Nephron progenitor cell (in vitro differentiated cells): ENCODE results near the gene TPRX1.
"Not testable (repeated sequence)": the region's sequence is repeated elsewhere in the genome, so short reads cannot be mapped to it uniquely, and the experiment has no call there.

Source experiments
- DNase-seq: peaks from one replicate; pipeline ENCODE4 v3.0.0; 2021
- H3K27ac Mint-ChIP-seq: 2 replicates; pipeline ENCODE4 v1.8.0; 2021; ENCODE audit warnings: mild to moderate bottlenecking, moderate library complexity, mixed read lengths
- H3K27me3 Mint-ChIP-seq: 2 replicates; pipeline ENCODE4 v1.8.0; 2021; ENCODE audit warnings: mild to moderate bottlenecking, low read depth, mixed read lengths; ENCODE audit not compliant: poor library complexity
- H3K36me3 Mint-ChIP-seq: 2 replicates; pipeline ENCODE4 v1.8.0; 2021; ENCODE audit warnings: low read depth, mixed read lengths
- H3K4me1 Mint-ChIP-seq: 2 replicates; pipeline ENCODE4 v1.8.0; 2021; ENCODE audit warnings: mixed read lengths
- H3K4me3 Mint-ChIP-seq: 2 replicates; pipeline ENCODE4 v1.8.0; 2021; ENCODE audit warnings: mild to moderate bottlenecking, moderate library complexity, mixed read lengths
- H3K9me3 Mint-ChIP-seq: 2 replicates; pipeline ENCODE4 v1.8.0; 2021; ENCODE audit warnings: mild to moderate bottlenecking, moderate library complexity, mixed read lengths
- CTCF ChIP-seq: fragments of 200-600 bp; sonication (generic); IDR thresholded peaks from 2 replicates; pipeline ENCODE4 v1.5.0; 2021; ENCODE audit warnings: antibody characterized with exemption

Gene TPRX1

GRCh38 chr19:47805313-47805712 is 962 bp upstream of the TPRX1 start:
- H3K27ac Mint-ChIP-seq = no peak overlapping the region
- TF ChIP-seq CTCF = no peak
- H3K27me3 Mint-ChIP-seq = peaks cover 14% of the 10 kb centered on the region
- H3K4me3 Mint-ChIP-seq = no peak overlapping the region
- peaks cover 4% of the 10 kb centered on the region for H3K36me3 Mint-ChIP-seq
- H3K9me3 Mint-ChIP-seq = peaks cover 10% of the 10 kb centered on the region
- no peaks in the 10 kb centered on the region for H3K4me1 Mint-ChIP-seq
- DNase-seq = no peak

- H3K4me3 Mint-ChIP-seq, H3K4me1 Mint-ChIP-seq, H3K36me3 Mint-ChIP-seq, H3K27ac Mint-ChIP-seq, DNase-seq: not testable (repeated sequence)
- Mint-ChIP-seq H3K27me3 (peaks cover 14% of the 10 kb centered on the region), H3K9me3 (peaks cover 16% of the 10 kb centered on the region)
These were observed 680 bp downstream of the TPRX1 start for GRCh38 chr19:47803671-47804070.

GRCh38 chr19:47803148-47803547 is 1.2 kb downstream of the TPRX1 start:
- peaks cover 16% of the 10 kb centered on the region for H3K9me3 Mint-ChIP-seq
- H3K27me3 Mint-ChIP-seq = peaks cover 15% of the 10 kb centered on the region
- H3K4me1 Mint-ChIP-seq, DNase-seq, H3K27ac Mint-ChIP-seq, H3K36me3 Mint-ChIP-seq, H3K4me3 Mint-ChIP-seq: not testable (repeated sequence)

GRCh38 chr19:47802521-47803043 is 1.8 kb downstream of the TPRX1 start:
- Mint-ChIP-seq H3K27ac (no peak overlapping the region), H3K27me3 (peaks cover 20% of the 10 kb centered on the region), H3K4me1 (no peaks in the 10 kb centered on the region), H3K9me3 (peaks cover 16% of the 10 kb centered on the region), H3K36me3 (peaks cover 4% of the 10 kb centered on the region), H3K4me3 (no peak overlapping the region)
- no peak for TF ChIP-seq CTCF
- DNase-seq = no peak

- DNase-seq = no peak
- peaks cover 18% of the 10 kb centered on the region for H3K27me3 Mint-ChIP-seq
- no peak overlapping the region for H3K27ac Mint-ChIP-seq
- H3K36me3 Mint-ChIP-seq = peaks cover 4% of the 10 kb centered on the region
- peaks cover 16% of the 10 kb centered on the region for H3K9me3 Mint-ChIP-seq
- H3K4me3 Mint-ChIP-seq = no peak overlapping the region
- TF ChIP-seq CTCF = no peak
- no peaks in the 10 kb centered on the region for H3K4me1 Mint-ChIP-seq
These were observed 3.1 kb downstream of the TPRX1 start for GRCh38 chr19:47801270-47801669.

GRCh38 chr19:47798904-47799266 is 5.5 kb downstream of the TPRX1 start:
- no peaks in the 10 kb centered on the region for H3K4me1 Mint-ChIP-seq
- H3K36me3 Mint-ChIP-seq = peaks cover 4% of the 10 kb centered on the region
- H3K27ac Mint-ChIP-seq = no peak overlapping the region
- DNase-seq = no peak
- H3K4me3 Mint-ChIP-seq = no peak overlapping the region
- H3K9me3 Mint-ChIP-seq = peaks cover 16% of the 10 kb centered on the region
- peaks cover 11% of the 10 kb centered on the region for H3K27me3 Mint-ChIP-seq
- no peak for TF ChIP-seq CTCF

- DNase-seq = no peak
- Mint-ChIP-seq H3K9me3 (peaks cover 16% of the 10 kb centered on the region), H3K27me3 (peaks cover 11% of the 10 kb centered on the region), H3K4me3 (no peak overlapping the region), H3K27ac (no peak overlapping the region), H3K4me1 (no peaks in the 10 kb centered on the region), H3K36me3 (peaks cover 4% of the 10 kb centered on the region)
- TF ChIP-seq CTCF = no peak
These were observed 6.1 kb downstream of the TPRX1 start for GRCh38 chr19:47797996-47798903.
